GM12865 (cell line): ENCODE results near the gene PKDREJ.

Source experiments
- DNase-seq: peaks from one replicate; pipeline ENCODE4 v3.0.0; 2010; ENCODE audit warnings: low read depth
- H3K4me3 ChIP-seq: 2 replicates; pipeline ENCODE4 v1.5.1; 2011; ENCODE audit warnings: mild to moderate bottlenecking, low read depth, low read length, control low read depth
- CTCF ChIP-seq: IDR thresholded peaks from 2 replicates; pipeline ENCODE4 v1.5.1; 2011; ENCODE audit warnings: low read length, control low read depth, low read depth, inconsistent platforms; ENCODE audit not compliant: insufficient read depth; ENCODE audit errors: missing control alignments

PKDREJ gene

GRCh38 chr22:46288846-46289243 lies 25.7 kb upstream of the PKDREJ start:
- no peak for DNase-seq
- TF ChIP-seq CTCF = no peak
- peak overlapping the region; percentile 92 for H3K4me3 ChIP-seq

GRCh38 chr22:46287873-46288751 lies 25.0 kb upstream of the PKDREJ start:
- DNase-seq = peak; percentile 89
- TF ChIP-seq CTCF = no peak
- H3K4me3 ChIP-seq = peak overlapping the region; percentile 92

- no peak for DNase-seq
- H3K4me3 ChIP-seq = peak overlapping the region; percentile 92
- no peak for TF ChIP-seq CTCF
These were observed 24.1 kb upstream of the PKDREJ start for GRCh38 chr22:46286941-46287872.

- no peak for DNase-seq
- TF ChIP-seq CTCF = no peak
- no peak overlapping the region for H3K4me3 ChIP-seq
These were observed 22.9 kb upstream of the PKDREJ start for GRCh38 chr22:46286006-46286405.

GRCh38 chr22:46281866-46282678 lies 18.9 kb upstream of the PKDREJ start:
- no peak overlapping the region for H3K4me3 ChIP-seq
- no peak for TF ChIP-seq CTCF
- DNase-seq = no peak

- no peak overlapping the region for H3K4me3 ChIP-seq
- TF ChIP-seq CTCF = no peak
- DNase-seq = peak; percentile 31
These were observed 18.0 kb upstream of the PKDREJ start for GRCh38 chr22:46280999-46281623.
